Mucosa of rectum (tissue), 2 donors: ENCODE results near the gene GPANK1.

Source experiments
- H3K27ac ChIP-seq, 2 donors: one replicate each; pipeline ENCODE4 v1.7.0; 2013; ENCODE audit warnings: inconsistent platforms in 2 of 2, low read depth in 2 of 2, low read length in 2 of 2
- H3K27me3 ChIP-seq, 2 donors: one replicate each; pipeline ENCODE4 v1.7.0; 2013; ENCODE audit warnings: low read length in 2 of 2; ENCODE audit not compliant: control insufficient read depth in 2 of 2, insufficient read depth in 2 of 2
- H3K36me3 ChIP-seq, 2 donors: one replicate each; pipeline ENCODE4 v1.7.0; 2013; ENCODE audit warnings: low read length in 2 of 2; ENCODE audit not compliant: control insufficient read depth in 2 of 2, insufficient read depth in 2 of 2
- H3K4me1 ChIP-seq, 2 donors: one replicate each; pipeline ENCODE4 v1.7.0; 2013; ENCODE audit warnings: low read length in 2 of 2, mild to moderate bottlenecking in 1 of 2; ENCODE audit not compliant: control insufficient read depth in 2 of 2, insufficient read depth in 2 of 2
- H3K4me3 ChIP-seq, 2 donors: one replicate each; pipeline ENCODE4 v1.7.0; 2013; ENCODE audit warnings: low read length in 2 of 2
- H3K9ac ChIP-seq, 2 donors: one replicate each; pipeline ENCODE4 v1.7.0; 2013; ENCODE audit warnings: low read length in 2 of 2, low read depth in 1 of 2, mild to moderate bottlenecking in 1 of 2
- H3K9me3 ChIP-seq, 2 donors: one replicate each; pipeline ENCODE4 v1.7.0; 2013; ENCODE audit warnings: low read length in 2 of 2; ENCODE audit not compliant: control insufficient read depth in 2 of 2
- donor health status: healthy.
- donor health status: Normal muscosa, but diverticular disease.

The GPANK1 gene

DNA sequence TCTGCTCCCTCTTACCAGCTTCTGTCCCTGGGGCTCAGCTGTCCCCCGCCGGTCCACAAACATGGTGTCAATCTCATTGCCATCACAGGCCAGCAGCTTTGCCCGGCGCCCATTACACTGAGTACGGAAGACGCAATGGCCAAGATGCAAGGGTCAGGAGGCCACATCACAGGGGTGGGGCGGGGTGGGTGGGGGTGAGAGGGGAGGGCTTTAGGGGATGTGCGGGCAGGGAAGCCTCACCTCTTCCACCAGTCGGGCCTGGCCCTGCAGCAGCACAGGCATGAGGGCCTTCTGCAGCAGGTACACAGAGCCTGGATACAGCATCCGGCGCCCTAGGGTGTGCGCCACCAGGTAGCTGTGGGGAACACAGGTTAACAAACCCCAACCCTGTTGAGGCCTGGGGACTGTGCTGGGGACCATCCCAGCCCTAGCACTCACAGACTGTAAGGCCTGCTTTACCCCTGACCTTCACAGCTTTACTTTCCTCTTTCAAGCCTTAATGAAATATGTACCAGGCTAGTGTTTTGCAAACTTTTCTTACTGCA, 26.8 kb upstream of the GPANK1 start:
- Histone ChIP-seq H3K9me3 (no peaks in the 10 kb centered on the region), H3K4me3 (no peak overlapping the region), H3K27ac (no peak overlapping the region), H3K27me3 (no peaks in the 10 kb centered on the region), H3K9ac (no peak overlapping the region), H3K36me3 (peaks cover 69 to 80% of the 10 kb centered on the region in 2 donors), H3K4me1 (peaks cover 8 to 19% of the 10 kb centered on the region in 2 donors)

DNA sequence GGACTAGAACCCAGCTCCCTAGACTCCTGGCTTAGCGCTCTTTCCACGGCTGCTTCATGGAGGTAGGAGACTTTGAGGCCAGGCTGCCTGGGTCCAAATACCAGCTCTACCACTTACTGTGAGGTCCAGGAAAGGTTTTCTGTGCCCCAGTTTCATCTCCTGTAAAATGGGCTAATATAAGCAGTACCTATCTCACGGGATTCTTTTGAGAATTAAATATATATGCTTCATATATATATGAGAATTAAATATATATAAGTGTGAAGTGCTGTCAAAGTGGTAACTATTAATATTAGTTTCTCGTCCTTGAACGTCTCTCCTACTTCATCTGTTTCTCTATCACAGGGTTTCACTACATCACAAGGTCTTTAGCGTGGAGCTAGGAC, 26.3 kb upstream of the GPANK1 start:
- Histone ChIP-seq H3K4me3 (no peak overlapping the region), H3K36me3 (peaks cover 69 to 81% of the 10 kb centered on the region in 2 donors), H3K27me3 (no peaks in the 10 kb centered on the region), H3K27ac (peak overlapping the region; percentile 56 to 64), H3K9me3 (no peaks in the 10 kb centered on the region), H3K4me1 (peaks cover 8 to 19% of the 10 kb centered on the region in 2 donors), H3K9ac (no peak overlapping the region)

DNA sequence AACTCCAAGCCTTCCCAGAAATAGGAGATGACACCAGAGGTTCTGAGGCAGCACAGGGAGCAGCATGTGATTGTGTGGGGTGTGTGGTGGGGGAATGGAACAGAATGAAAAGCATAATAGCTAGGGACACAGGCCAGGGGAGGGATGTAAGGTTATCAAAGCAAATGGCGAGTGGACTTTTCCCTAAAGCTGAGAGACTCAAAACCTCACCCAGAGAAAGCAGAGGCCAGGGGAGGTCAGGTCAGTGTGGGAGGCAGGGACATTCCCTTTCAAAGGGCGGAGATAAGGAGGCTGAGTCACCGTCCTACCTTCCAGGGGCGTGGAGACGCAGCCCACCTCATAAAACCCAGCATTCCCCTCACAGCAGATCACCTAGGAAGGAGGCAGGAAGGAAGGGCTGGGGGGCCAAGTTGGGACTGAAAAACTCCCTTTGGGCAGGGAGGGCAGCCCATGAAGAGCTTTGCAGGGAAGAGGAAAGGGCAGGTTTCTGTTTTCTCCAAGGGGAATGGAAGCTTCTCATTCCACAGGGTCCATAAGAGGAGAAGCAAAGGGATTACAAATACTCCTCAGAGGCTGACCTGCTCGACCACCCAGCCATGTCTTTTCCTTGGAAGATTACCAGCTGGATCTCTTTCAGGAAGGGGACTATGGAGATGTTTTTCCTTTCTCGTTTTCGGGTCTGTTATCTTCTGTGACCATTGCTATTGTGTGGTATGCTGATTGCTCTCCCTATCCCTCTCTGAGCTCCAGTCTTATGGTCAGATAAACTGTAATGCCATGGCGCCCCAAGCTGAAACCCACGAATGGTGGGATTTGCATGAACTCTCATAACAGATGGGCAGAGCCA, 25.7 kb upstream of the GPANK1 start:
- peak overlapping the region; percentile 56 to 64 for H3K27ac ChIP-seq
- H3K4me1 ChIP-seq = peaks cover 8 to 19% of the 10 kb centered on the region in 2 donors
- peak overlapping the region in 1 of 2 donors; percentile 1 for H3K9ac ChIP-seq
- H3K4me3 ChIP-seq = no peak overlapping the region
- no peaks in the 10 kb centered on the region for H3K9me3 ChIP-seq
- peaks cover 69 to 81% of the 10 kb centered on the region in 2 donors for H3K36me3 ChIP-seq
- H3K27me3 ChIP-seq = no peaks in the 10 kb centered on the region

DNA sequence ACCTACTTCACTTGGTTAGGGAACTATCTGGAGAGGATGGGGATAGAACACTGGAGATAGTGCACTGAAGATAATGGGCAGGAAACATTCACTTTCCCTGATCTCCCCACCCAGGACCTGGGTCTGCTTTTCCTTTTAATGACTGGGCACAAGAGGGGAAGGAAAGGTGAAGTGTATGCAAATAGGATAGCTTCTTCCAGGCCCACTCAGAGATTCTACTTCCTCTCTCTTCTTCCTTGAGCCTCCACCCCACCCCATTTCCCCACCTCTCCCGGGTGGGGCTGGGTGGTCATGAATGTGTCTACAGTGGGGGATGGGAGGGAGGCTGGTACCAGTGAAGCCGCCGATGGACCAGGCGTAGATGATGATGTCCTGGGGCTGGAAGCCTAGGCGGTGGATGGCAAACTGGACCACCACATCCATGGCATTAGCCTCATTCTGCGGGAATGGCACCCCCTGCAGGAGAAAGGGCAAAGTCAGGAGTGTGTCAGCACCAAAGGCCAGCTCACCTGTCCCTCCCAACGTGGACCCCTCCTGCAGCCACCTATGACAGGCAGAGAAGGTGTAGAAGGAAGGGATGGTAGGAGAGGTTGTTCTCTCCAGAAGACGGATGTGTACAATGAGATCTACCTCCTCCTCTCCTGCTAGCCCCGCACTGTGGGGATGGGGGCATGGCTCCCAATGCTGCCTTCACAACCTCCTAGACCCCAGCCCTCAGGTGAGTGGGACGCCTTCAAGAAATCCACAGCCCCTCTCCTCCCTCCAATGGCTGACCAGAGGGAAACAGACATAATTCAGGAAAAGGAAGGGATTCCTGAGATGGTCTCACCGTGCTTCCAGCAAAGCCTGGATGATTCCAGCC, 24.7 kb upstream of the GPANK1 start:
- Histone ChIP-seq H3K9ac (peak overlapping the region in 1 of 2 donors; percentile 1), H3K27ac (peak overlapping the region; percentile 35 to 42), H3K9me3 (no peaks in the 10 kb centered on the region), H3K36me3 (peaks cover 62 to 73% of the 10 kb centered on the region in 2 donors), H3K4me1 (peaks cover 8 to 19% of the 10 kb centered on the region in 2 donors), H3K27me3 (no peaks in the 10 kb centered on the region), H3K4me3 (no peak overlapping the region)

DNA sequence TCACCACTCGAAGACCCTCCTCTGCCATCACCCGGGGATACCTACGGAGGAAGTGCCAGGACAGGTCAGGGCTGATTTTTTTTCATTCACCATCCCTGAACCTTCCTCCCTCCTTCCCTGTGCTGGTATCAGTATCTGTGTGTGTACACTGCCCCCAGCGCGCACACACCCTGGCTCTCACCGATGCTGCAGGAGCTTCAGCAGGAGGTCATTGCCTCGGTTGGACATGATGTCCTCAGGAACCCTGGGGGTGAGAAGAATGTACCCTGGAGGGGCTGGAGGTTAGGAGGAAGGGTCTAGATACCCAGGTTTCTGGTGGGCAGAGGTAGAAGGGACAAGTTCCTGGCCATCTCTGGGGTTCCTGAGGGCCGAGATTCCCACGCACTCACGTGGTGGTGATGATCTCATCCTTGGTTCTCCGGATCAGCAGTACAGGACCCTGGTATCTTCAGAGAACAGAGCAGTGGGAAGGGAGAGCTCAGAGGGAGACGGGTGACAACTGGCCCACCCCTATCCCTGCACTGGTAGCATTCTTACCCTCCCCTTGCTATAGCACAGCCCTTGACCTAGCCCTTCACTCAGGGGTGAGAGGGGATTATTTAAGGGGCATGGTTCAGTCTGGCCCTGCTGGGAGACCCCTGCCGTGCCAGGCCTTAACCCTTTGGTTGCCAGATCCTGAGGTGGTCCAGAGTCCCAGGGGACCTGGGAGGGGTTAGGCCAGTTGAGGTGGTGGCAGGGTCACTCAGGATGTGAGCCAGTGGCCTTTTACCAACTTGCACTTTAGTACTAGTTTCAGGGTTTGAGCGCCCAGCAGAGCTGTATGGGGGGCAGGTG, 23.3 kb upstream of the GPANK1 start:
- H3K36me3 ChIP-seq = peaks cover 51 to 61% of the 10 kb centered on the region in 2 donors
- H3K4me3 ChIP-seq = no peak overlapping the region
- H3K4me1 ChIP-seq = peaks cover 8 to 19% of the 10 kb centered on the region in 2 donors
- no peak overlapping the region for H3K9ac ChIP-seq
- no peaks in the 10 kb centered on the region for H3K27me3 ChIP-seq
- no peaks in the 10 kb centered on the region for H3K9me3 ChIP-seq
- no peak overlapping the region for H3K27ac ChIP-seq

DNA sequence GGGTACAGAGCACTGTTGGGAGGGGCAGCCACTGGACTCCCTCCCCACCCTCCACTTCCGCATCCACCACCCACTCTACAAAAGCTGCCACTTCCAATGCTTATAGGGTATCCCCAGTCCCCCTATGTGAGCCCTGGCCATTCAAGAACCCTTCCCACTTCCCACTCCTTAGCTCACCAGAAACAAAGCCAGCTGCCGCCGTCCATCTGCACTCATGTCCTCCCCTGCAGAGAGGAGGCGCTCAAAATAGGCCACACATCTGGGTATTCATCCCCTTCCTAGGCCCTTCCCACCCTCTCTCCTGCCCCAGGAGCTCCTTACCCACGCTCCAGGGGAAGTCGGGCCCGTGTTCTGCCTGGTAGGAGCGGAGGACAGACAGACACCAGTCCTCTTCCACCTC, 22.5 kb upstream of the GPANK1 start:
- Histone ChIP-seq H3K27ac (no peak overlapping the region), H3K4me1 (peaks cover 8 to 19% of the 10 kb centered on the region in 2 donors), H3K9me3 (no peaks in the 10 kb centered on the region), H3K4me3 (no peak overlapping the region), H3K36me3 (peaks cover 45 to 55% of the 10 kb centered on the region in 2 donors), H3K9ac (no peak overlapping the region), H3K27me3 (no peaks in the 10 kb centered on the region)

DNA sequence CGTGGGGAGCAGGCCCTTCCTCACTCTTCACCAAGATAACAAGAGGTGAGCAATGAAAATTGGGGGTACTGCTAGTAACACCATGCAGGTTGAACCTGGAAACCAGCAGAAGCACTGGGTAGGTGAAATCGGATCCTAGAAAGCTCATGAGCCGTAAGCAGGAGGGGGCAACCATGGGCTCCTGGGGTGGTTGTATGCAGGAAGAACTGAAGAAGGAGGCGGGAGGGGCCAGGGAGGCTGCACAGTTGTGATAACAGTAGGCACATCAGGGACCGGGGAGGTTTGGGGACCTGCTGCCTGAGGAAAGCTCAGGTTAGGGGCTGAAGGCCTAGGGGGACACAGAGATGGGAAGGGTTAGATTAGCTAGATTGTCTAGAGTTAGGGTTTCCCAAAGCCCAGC, 21.7 kb upstream of the GPANK1 start:
- Histone ChIP-seq H3K36me3 (peaks cover 43 to 49% of the 10 kb centered on the region in 2 donors), H3K4me3 (no peak overlapping the region), H3K27ac (no peak overlapping the region), H3K4me1 (peaks cover 10 to 21% of the 10 kb centered on the region in 2 donors), H3K9me3 (no peaks in the 10 kb centered on the region), H3K9ac (no peak overlapping the region), H3K27me3 (no peaks in the 10 kb centered on the region)

DNA sequence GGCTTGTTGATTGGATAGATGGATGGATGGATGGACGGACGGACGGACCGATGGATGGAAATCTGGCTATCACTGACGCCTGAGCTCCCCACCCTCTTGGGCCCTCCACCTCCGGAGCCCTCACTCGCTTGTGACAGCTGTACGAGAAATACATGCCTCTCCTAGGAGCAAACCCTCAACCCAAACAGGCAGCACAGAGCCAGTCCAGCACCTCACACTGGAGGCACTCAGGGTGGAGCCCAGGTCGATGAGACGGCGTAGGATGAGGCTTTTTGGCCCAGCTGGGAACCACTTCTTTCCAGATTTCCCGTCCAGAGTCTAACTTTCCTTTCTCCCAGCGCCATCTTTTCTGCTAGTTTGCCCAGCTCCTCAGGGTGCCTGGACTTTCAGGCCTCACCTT, 18.8 kb upstream of the GPANK1 start:
- peak overlapping the region in 1 of 2 donors; percentile 47 for H3K9ac ChIP-seq
- H3K4me1 ChIP-seq = peaks cover 10 to 13% of the 10 kb centered on the region in 2 donors
- H3K27me3 ChIP-seq = no peaks in the 10 kb centered on the region
- H3K36me3 ChIP-seq = peaks cover 17 to 22% of the 10 kb centered on the region in 2 donors
- H3K4me3 ChIP-seq = peak overlapping the region; percentile 57 to 62
- no peaks in the 10 kb centered on the region for H3K9me3 ChIP-seq
- peak overlapping the region; percentile 69 to 80 for H3K27ac ChIP-seq

DNA sequence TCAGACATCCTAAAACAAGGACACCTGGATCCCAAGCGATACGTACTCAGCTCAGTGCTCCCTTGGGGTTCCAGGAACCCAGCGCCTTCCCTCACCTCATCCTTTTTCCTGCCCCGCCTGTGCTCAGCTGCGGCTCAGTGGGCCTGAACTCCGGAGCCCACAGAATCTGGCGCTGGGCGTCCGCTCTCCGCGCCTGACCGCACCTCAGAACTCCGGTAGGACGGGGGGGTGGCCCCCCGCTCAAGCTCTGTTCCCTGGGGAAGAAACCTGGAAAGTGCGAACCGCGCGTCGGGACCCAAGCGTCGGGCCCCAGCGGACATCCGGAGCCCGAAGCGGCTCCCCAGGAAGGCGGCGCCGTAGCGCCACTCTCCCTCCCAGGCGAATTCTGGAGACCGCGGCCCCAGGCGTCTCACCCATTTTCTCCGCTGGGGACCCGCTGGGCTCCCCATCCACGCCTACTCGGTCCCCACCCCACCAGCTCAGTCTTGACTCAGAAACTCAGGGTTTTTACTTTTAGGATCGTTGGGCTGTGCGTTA, 16.4 kb upstream of the GPANK1 start:
- H3K27me3 ChIP-seq = no peaks in the 10 kb centered on the region
- H3K4me3 ChIP-seq = peak overlapping the region; percentile 66 to 81
- no peaks in the 10 kb centered on the region for H3K9me3 ChIP-seq
- no peaks in the 10 kb centered on the region for H3K36me3 ChIP-seq
- peaks cover 10 to 13% of the 10 kb centered on the region in 2 donors for H3K4me1 ChIP-seq
- peak overlapping the region; percentile 65 to 69 for H3K27ac ChIP-seq
- H3K9ac ChIP-seq = peak overlapping the region; percentile 75 to 78
